ENCODE data around the gene ADPRHL1. TPM values are rescaled to one million over a fixed set of nuclear protein-coding genes. Genes with fewer than 3 reads are reported as not detected.
A peak's percentile ranks its signal among the peaks of the same experiment; 100 is the strongest.

The ADPRHL1 gene
- polyA plus RNA-seq, 4 donors = 3.0 to 7.2 (median 4.6) TPM

DNA sequence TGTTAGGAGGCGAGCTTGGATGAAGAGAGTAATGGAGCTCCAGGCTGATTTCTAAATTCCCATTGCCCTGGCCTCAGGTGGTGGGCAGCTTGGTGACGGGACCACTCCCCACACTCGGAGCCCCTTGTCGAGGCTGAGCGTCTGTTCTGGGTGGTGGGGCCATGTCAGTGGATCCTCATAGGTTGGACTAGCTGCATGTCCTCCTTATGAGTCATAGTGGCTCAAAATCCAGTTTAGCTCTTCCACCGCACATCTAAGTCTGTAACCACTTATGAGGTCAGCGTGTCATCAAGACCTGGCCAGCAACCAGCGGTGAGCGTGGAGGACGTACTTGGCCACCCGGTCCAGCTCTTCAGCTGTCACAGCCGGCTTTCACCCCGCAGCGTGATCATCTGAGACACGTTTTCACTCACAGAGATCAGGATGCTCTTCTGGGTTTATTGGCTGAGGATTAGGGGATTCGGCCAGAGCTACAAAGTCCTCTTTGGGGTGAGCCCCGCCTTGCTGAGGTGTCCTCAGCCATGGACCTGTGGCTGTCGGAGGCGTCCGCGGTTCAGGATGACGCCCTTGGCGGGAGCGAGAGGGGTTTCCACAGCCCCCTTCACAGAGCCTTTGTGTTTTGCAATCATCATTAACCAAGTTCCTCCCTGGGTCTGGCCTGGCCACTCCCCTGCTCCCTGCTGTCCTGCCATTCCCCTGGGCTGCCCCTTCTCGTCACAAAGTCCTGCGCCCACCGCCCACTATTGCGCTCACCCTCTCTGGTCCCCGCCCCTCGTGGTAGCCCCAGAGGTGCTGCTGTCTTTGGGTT is 41.9 kb downstream of the ADPRHL1 start:
- Histone ChIP-seq H3K4me3 (ENCODE audit: low read depth in 1 of 3, low read length in 3 of 3) (no peak overlapping the region), H3K27ac (ENCODE audit: low read depth in 1 of 3, low read length in 2 of 3) (peak overlapping the region in 1 of 3 donors; percentile 86), H3K27me3 (ENCODE audit: control insufficient read depth in 3 of 3, insufficient read depth in 3 of 3, low read length in 3 of 3) (peaks cover 0 to 5% (median 0%) of the 10 kb centered on the region in 3 donors), H3K9me3 (ENCODE audit: control insufficient read depth in 2 of 2, insufficient read depth in 1 of 2, low read depth in 1 of 2, low read length in 1 of 2) (no peaks in the 10 kb centered on the region), H3K36me3 (ENCODE audit: control insufficient read depth in 3 of 3, insufficient read depth in 2 of 3, low read depth in 1 of 3, low read length in 3 of 3) (no peaks in the 10 kb centered on the region), H3K4me1 (ENCODE audit: control insufficient read depth in 3 of 3, insufficient read depth in 2 of 3, low read depth in 1 of 3, low read length in 2 of 3) (no peaks in the 10 kb centered on the region)
- 69 to 77% (median 71%) methylated on average over 30 of the region's 30 CpGs for WGBS, 3 donors
- DNase-seq (peak in 1 of 2 donors; percentile 26), FAIRE-seq (no peak)

DNA sequence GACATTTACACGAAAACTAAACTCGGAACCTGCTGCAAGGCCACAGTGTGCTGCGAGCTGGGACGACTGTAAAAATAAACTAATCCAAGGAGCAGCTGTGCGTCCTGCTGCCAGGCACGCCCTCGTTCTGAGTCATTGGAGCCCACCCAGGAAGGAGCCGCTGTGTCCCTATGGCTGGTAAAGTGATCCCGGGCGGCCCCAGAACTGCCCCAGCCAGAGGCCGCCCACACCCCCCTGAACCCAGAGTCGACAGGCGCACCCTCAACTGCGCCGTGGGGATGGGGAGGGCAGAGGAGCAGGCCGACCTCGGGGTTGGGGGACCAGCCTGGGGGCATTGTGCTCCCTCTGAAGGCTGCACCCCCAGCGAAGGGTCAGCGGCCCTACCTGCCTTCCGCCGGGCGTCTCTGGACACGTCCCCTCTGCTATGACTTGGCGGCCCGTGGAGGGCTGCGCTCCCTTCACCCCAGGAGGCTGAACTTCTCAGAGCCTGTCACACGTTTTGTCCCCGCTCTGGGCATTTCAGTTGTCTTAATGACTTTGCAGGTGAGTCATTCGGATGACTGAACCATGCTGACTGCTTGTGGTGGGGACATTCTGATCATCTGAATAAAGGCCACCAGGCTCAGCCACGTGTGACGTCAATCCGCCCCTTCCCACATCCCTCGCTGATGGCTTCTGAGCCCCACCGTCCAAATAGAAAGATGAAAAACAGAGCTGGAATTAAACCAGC is 42.7 kb downstream of the ADPRHL1 start:
- FAIRE-seq (no peak), DNase-seq (no peak)
- Histone ChIP-seq H3K4me1 (ENCODE audit: control insufficient read depth in 3 of 3, insufficient read depth in 2 of 3, low read depth in 1 of 3, low read length in 2 of 3) (no peaks in the 10 kb centered on the region), H3K27ac (ENCODE audit: low read depth in 1 of 3, low read length in 2 of 3) (peak overlapping the region in 1 of 3 donors; percentile 86), H3K4me3 (ENCODE audit: low read depth in 1 of 3, low read length in 3 of 3) (no peak overlapping the region), H3K36me3 (ENCODE audit: control insufficient read depth in 3 of 3, insufficient read depth in 2 of 3, low read depth in 1 of 3, low read length in 3 of 3) (no peaks in the 10 kb centered on the region), H3K9me3 (ENCODE audit: control insufficient read depth in 2 of 2, insufficient read depth in 1 of 2, low read depth in 1 of 2, low read length in 1 of 2) (no peaks in the 10 kb centered on the region), H3K27me3 (ENCODE audit: control insufficient read depth in 3 of 3, insufficient read depth in 3 of 3, low read length in 3 of 3) (peaks cover 0 to 5% (median 0%) of the 10 kb centered on the region in 3 donors)
- WGBS, 3 donors = 68 to 74% (median 71%) methylated on average over 32 to 34 of the region's 34 CpGs

- Histone ChIP-seq H3K36me3 (ENCODE audit: control insufficient read depth in 3 of 3, insufficient read depth in 2 of 3, low read depth in 1 of 3, low read length in 3 of 3) (no peaks in the 10 kb centered on the region), H3K27me3 (ENCODE audit: control insufficient read depth in 3 of 3, insufficient read depth in 3 of 3, low read length in 3 of 3) (peaks cover 0 to 5% (median 0%) of the 10 kb centered on the region in 3 donors), H3K4me1 (ENCODE audit: control insufficient read depth in 3 of 3, insufficient read depth in 2 of 3, low read depth in 1 of 3, low read length in 2 of 3) (no peaks in the 10 kb centered on the region), H3K4me3 (ENCODE audit: low read depth in 1 of 3, low read length in 3 of 3) (no peak overlapping the region), H3K9me3 (ENCODE audit: control insufficient read depth in 2 of 2, insufficient read depth in 1 of 2, low read depth in 1 of 2, low read length in 1 of 2) (no peaks in the 10 kb centered on the region), H3K27ac (ENCODE audit: low read depth in 1 of 3, low read length in 2 of 3) (no peak overlapping the region)
- no peak for FAIRE-seq
- DNase-seq = no peak
- WGBS, 3 donors = 73 to 94% (median 86%) methylated on average over 3 of the region's 3 CpGs
Measured at GRCh38 chr13:113408562-113408961, 44.7 kb downstream of the ADPRHL1 start.

DNA sequence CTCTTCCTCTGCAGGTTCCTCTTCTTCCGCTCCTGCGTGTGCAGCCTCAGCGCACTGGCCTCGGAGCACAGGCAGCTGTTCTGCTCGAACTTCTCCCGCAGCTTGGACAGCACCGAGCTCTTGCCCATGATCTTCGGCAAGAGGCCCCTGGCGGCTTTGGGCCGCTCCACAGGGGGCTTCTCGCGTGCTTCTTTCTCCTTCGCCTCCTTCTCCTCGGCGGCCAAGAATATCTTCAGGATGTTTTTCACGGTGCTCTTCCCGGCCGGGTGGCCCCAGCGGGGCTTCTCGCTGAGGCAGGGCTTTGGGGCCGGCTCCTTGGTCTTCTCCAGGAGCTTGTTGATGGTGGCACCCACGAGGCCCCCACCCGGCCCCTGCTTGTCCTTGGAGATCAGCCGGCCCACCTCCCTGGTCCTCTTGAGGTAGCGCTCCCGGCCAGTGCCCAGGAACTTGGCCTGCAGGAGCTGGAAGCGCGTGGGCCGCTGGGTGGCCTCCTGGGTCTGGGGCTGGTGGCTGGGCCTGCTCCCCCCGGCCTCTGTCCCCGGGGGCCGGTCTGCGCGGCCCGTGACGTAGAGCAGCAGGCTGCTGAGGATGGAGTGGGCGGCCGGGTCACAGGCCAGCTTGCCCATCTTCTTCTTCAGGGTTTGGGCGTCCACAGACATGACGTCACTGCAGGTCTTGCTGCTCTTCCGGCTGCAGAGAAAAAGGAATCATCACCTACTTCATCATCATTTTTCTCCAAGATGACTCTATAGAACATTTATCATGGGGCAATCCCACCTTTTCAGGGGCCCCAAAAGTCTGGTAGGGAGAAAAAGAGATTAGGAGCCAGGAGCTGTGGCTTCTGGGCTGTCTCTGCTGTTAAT is 45.5 kb downstream of the ADPRHL1 start:
- Histone ChIP-seq H3K27me3 (ENCODE audit: control insufficient read depth in 3 of 3, insufficient read depth in 3 of 3, low read length in 3 of 3) (peaks cover 0 to 5% (median 0%) of the 10 kb centered on the region in 3 donors), H3K4me1 (ENCODE audit: control insufficient read depth in 3 of 3, insufficient read depth in 2 of 3, low read depth in 1 of 3, low read length in 2 of 3) (no peaks in the 10 kb centered on the region), H3K36me3 (ENCODE audit: control insufficient read depth in 3 of 3, insufficient read depth in 2 of 3, low read depth in 1 of 3, low read length in 3 of 3) (no peaks in the 10 kb centered on the region), H3K9me3 (ENCODE audit: control insufficient read depth in 2 of 2, insufficient read depth in 1 of 2, low read depth in 1 of 2, low read length in 1 of 2) (no peaks in the 10 kb centered on the region), H3K4me3 (ENCODE audit: low read depth in 1 of 3, low read length in 3 of 3) (no peak overlapping the region), H3K27ac (ENCODE audit: low read depth in 1 of 3, low read length in 2 of 3) (no peak overlapping the region)
- DNase-seq = no peak
- 84 to 88% (median 86%) methylated on average over 34 to 41 of the region's 41 CpGs for WGBS, 3 donors
- no peak for FAIRE-seq

GRCh38 chr13:113407103-113407530 is 46.2 kb downstream of the ADPRHL1 start:
- Histone ChIP-seq H3K36me3 (ENCODE audit: control insufficient read depth in 3 of 3, insufficient read depth in 2 of 3, low read depth in 1 of 3, low read length in 3 of 3) (no peaks in the 10 kb centered on the region), H3K9me3 (ENCODE audit: control insufficient read depth in 2 of 2, insufficient read depth in 1 of 2, low read depth in 1 of 2, low read length in 1 of 2) (no peaks in the 10 kb centered on the region), H3K4me1 (ENCODE audit: control insufficient read depth in 3 of 3, insufficient read depth in 2 of 3, low read depth in 1 of 3, low read length in 2 of 3) (no peaks in the 10 kb centered on the region), H3K27ac (ENCODE audit: low read depth in 1 of 3, low read length in 2 of 3) (no peak overlapping the region), H3K27me3 (ENCODE audit: control insufficient read depth in 3 of 3, insufficient read depth in 3 of 3, low read length in 3 of 3) (peaks cover 0 to 5% (median 0%) of the 10 kb centered on the region in 3 donors), H3K4me3 (ENCODE audit: low read depth in 1 of 3, low read length in 3 of 3) (no peak overlapping the region)
- no peak for DNase-seq
- 82 to 90% (median 85%) methylated on average over 16 to 21 of the region's 21 CpGs for WGBS, 3 donors
- FAIRE-seq = no peak

DNA sequence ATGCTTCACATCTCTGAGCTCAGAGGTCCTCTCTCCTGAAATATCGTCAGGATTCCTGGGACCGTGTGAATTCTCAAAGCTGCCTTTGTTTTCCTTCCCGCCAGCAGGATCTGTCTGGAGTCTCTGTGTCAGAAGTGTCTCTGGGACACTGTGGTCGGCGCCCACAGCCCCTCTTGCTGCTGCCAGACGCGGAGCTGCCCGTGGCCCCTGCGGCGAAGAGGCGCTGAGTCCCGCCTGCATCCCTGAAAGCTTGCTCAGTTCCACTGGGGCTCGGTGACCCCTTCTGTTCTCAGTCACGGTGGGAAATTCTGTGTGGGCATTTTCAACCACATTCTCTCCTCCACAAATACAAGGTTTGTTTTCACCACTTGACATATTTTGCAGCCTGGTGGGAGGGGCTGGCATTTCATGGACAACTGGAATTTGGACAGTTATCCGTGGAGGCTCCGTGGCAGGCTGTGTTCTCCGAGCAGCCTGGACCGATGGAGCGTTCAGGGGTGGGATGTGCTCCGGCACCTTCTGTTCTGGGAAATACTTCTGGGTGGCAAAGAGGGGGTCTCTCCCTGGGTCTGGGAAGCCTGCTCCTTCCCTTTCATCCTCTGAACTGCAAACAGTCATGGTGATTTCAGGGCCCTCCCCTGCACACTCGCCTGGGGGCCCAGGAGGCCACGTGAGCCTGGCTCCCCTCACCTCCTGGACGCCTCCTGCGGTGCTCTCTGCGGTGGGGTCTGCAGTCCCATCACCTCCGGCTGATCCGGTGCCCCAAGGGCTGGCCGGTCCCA is 46.8 kb downstream of the ADPRHL1 start:
- 80 to 85% (median 81%) methylated on average over 25 to 28 of the region's 28 CpGs for WGBS, 3 donors
- FAIRE-seq (no peak), DNase-seq (no peak)
- Histone ChIP-seq H3K27ac (ENCODE audit: low read depth in 1 of 3, low read length in 2 of 3) (no peak overlapping the region), H3K4me3 (ENCODE audit: low read depth in 1 of 3, low read length in 3 of 3) (no peak overlapping the region), H3K9me3 (ENCODE audit: control insufficient read depth in 2 of 2, insufficient read depth in 1 of 2, low read depth in 1 of 2, low read length in 1 of 2) (no peaks in the 10 kb centered on the region), H3K27me3 (ENCODE audit: control insufficient read depth in 3 of 3, insufficient read depth in 3 of 3, low read length in 3 of 3) (peaks cover 0 to 5% (median 0%) of the 10 kb centered on the region in 3 donors), H3K4me1 (ENCODE audit: control insufficient read depth in 3 of 3, insufficient read depth in 2 of 3, low read depth in 1 of 3, low read length in 2 of 3) (no peaks in the 10 kb centered on the region), H3K36me3 (ENCODE audit: control insufficient read depth in 3 of 3, insufficient read depth in 2 of 3, low read depth in 1 of 3, low read length in 3 of 3) (no peaks in the 10 kb centered on the region)

DNA sequence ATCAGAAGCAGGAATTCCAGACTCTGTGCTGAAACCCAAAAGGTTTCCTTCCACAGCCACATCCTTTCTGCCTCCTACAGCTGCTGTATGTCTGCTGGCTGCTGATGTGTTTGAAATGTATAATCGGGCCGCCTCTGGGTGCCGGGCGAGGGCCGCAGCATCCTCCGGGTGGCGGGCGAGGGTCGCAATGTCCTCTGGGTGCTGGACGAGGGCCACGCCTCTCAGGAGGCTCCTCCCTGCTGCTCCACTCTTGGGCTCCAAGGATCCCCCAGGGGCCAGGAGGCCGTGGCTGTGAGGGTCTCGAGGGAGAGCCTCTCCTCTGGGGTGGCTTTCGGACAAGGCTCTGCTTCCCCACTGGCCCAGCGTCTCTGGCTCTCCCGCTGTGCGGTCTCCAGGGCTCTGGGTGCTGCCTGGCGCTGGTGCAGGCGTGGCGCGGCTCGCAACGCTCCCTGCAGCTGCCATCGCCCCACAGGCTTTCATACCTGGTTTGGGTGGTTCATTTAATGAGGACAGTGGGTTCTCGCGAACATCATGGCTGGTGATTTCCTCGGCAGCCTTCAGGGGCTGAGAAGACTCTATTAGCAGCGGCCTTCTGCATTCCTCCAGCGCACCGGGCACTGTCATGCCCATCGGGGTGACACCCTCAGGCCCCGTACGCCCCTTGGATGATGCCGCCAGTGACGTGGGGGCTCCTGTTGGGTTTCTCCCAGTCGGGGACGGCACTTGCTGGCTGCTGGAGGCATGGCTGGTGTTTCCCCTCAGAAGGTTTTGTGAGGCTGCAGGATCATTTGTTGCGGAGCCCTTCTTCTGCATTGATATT is 47.6 kb downstream of the ADPRHL1 start:
- no peaks in the 10 kb centered on the region for H3K4me1 ChIP-seq (ENCODE audit: control insufficient read depth in 3 of 3, insufficient read depth in 2 of 3, low read depth in 1 of 3, low read length in 2 of 3)
- H3K9me3 ChIP-seq (ENCODE audit: control insufficient read depth in 2 of 2, insufficient read depth in 1 of 2, low read depth in 1 of 2, low read length in 1 of 2) = no peaks in the 10 kb centered on the region
- DNase-seq (no peak), FAIRE-seq (no peak)
- peaks cover 0 to 5% (median 0%) of the 10 kb centered on the region in 3 donors for H3K27me3 ChIP-seq (ENCODE audit: control insufficient read depth in 3 of 3, insufficient read depth in 3 of 3, low read length in 3 of 3)
- no peak overlapping the region for H3K27ac ChIP-seq (ENCODE audit: low read depth in 1 of 3, low read length in 2 of 3)
- WGBS, 3 donors = 84 to 89% (median 85%) methylated on average over 37 to 38 of the region's 38 CpGs
- H3K36me3 ChIP-seq (ENCODE audit: control insufficient read depth in 3 of 3, insufficient read depth in 2 of 3, low read depth in 1 of 3, low read length in 3 of 3) = no peaks in the 10 kb centered on the region
- H3K4me3 ChIP-seq (ENCODE audit: low read depth in 1 of 3, low read length in 3 of 3) = no peak overlapping the region

All from small intestine (tissue), 7 donors.